ENCODE results near the gene AAK1. TPM values are rescaled to one million over a fixed set of nuclear protein-coding genes. Genes with fewer than 3 reads are reported as not detected.

Gene AAK1
- total and polyA plus RNA-seq, 2 of the 13 experiments (the other 11 are each of a cell fraction or from before 2014, with no cell fraction given) = 9.8 to 10.3 TPM

- TF ChIP-seq ZNF609 (CRISPR knock-in tag; IDR thresholded peaks at IDR 0.05; ENCODE audit: borderline replicate concordance) (peak; percentile 58; the same call in 1 of the 2 replicates), NR2F2 (IDR thresholded peaks at IDR 0.05; ENCODE audit: borderline replicate concordance, low read depth) (peak; percentile 30; the same call in 1 of the 2 replicates), CREBL2 (CRISPR knock-in tag; IDR thresholded peaks at IDR 0.05; ENCODE audit: borderline replicate concordance) (no peak), SMARCE1 (IDR thresholded peaks at IDR 0.05; ENCODE audit: borderline replicate concordance) (no peak), PHF5A (CRISPR knock-in tag; IDR thresholded peaks at IDR 0.05; ENCODE audit: low read depth, unreplicated experiment) (no peak), SP1 (IDR thresholded peaks at IDR 0.05) (no peak), SP1 (CRISPR knock-in tag; IDR thresholded peaks at IDR 0.05) (peak; percentile 73), ZNF761 (CRISPR knock-in tag; conservative IDR thresholded peaks at IDR 0.05) (peak; percentile 78), AKAP8 (CRISPR knock-in tag; IDR thresholded peaks at IDR 0.05) (no peak), ATF1 (CRISPR knock-in tag; IDR thresholded peaks at IDR 0.05) (no peak), AGO2 (optimal IDR thresholded peaks at IDR 0.05; ENCODE audit: low read depth, low read length) (peak; percentile 56), MYPOP (CRISPR knock-in tag; IDR thresholded peaks at IDR 0.05) (peak; percentile 77; the same call in 1 of the 2 replicates), ZZZ3 (CRISPR knock-in tag; IDR thresholded peaks at IDR 0.05; ENCODE audit: borderline replicate concordance) (peak; percentile 70; the same call in 1 of the 2 replicates), ZKSCAN5 (CRISPR knock-in tag; IDR thresholded peaks at IDR 0.05) (no peak), DR1 (CRISPR knock-in tag; IDR thresholded peaks at IDR 0.05) (peak; percentile 40; the same call in 1 of the 2 replicates), PRDM4 (CRISPR knock-in tag; IDR thresholded peaks at IDR 0.05; ENCODE audit: borderline replicate concordance) (no peak), CSRNP2 (CRISPR knock-in tag; conservative IDR thresholded peaks at IDR 0.05; ENCODE audit: low read depth) (no peak), ZNF615 (CRISPR knock-in tag; IDR thresholded peaks at IDR 0.05; ENCODE audit: borderline replicate concordance) (no peak), SYNCRIP (IDR thresholded peaks at IDR 0.05; ENCODE audit: insufficient read depth, low read depth, low read length) (no peak)
These were observed at the start of gene AAK1 (continued) for GRCh38 chr2:69643602-69644505.
